GM18909 (cell line): ENCODE measurements around the gene LITAF.
"Not testable (repeated sequence)": the region's sequence is repeated elsewhere in the genome, so short reads cannot be mapped to it uniquely, and the experiment has no call there.

ENCODE experiments used
- ATAC-seq: cut with Tn5 transposase; IDR thresholded peaks from one replicate; pipeline ENCODE4 v1.9.1; 2021; ENCODE audit warnings: mild to moderate bottlenecking; ENCODE audit not compliant: unreplicated experiment, poor library complexity

Gene LITAF

DNA sequence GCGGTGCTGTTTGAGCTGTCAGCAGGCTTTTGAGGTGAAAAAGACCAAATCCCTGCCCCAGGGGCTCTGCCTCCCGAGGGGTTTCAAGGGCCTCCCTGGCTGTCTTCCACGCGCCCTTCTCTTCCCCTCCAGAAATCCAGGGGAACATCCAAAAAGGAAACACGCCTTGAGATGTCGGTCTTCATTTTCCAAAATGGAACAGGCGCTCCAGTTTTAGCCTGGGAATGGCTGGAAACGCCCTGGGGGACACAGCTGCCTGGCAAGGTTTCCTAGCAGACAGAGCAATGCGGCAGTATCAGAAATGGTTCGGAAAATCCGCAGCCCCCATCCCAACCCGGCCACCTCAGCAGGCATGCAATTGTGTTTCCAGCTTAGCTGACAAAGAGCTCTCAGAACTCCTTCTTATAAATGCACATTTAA lies 16.6 kb upstream of the LITAF start:
- no peak for ATAC-seq

- no peak for ATAC-seq
These were observed 15.6 kb upstream of the LITAF start for GRCh38 chr16:11602321-11602720.

GRCh38 chr16:11601911-11602310 lies 15.2 kb upstream of the LITAF start:
- ATAC-seq: no peak

GRCh38 chr16:11601425-11601824 lies 14.7 kb upstream of the LITAF start:
- no peak for ATAC-seq

- no peak for ATAC-seq
These were observed 12.9 kb upstream of the LITAF start for GRCh38 chr16:11599579-11599978.

GRCh38 chr16:11597235-11598095 lies 10.7 kb upstream of the LITAF start:
- ATAC-seq: no peak

GRCh38 chr16:11596572-11597226 lies 10.0 kb upstream of the LITAF start:
- ATAC-seq: no peak

- no peak for ATAC-seq
These were observed 6.9 kb upstream of the LITAF start for GRCh38 chr16:11593581-11593980.

DNA sequence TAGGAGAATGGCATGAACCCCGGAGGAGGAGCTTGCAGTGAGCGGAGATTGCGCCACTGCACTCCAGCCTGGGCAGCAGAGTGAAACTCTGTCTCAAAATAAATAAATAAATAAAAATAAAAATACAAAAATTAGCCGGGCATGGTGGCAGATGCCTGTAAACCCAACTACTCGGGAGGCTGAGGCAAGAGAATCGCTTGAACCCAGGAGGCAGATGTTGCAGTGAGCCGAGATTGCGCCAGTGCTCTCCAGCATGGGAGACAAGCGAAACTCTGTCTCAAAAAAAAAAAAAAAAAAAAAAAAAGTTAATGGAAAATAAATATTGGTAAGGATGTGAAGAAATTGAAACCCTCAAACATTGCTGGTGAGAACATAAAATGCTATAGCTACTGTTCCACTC lies 6.4 kb upstream of the LITAF start:
- not testable (repeated sequence) for ATAC-seq

DNA sequence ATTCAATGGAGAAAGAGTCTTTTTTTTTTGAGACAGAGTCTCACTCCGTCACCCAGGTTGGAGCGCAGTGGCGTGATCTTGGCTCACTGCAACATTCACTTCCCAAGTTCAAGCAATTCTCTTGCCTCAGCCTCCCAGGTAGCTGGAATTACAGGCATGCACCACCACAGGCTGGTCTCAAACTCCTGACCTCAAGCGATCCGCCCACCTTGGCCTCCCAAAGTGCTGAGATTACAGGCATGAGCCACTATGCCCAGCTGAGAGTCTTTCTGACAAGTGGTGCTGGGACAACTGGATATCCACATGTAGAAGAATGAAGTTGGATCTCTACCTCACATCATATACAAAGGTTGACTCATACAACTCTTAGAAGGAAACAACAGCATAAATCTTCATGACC lies 4.9 kb upstream of the LITAF start:
- ATAC-seq: not testable (repeated sequence)

DNA sequence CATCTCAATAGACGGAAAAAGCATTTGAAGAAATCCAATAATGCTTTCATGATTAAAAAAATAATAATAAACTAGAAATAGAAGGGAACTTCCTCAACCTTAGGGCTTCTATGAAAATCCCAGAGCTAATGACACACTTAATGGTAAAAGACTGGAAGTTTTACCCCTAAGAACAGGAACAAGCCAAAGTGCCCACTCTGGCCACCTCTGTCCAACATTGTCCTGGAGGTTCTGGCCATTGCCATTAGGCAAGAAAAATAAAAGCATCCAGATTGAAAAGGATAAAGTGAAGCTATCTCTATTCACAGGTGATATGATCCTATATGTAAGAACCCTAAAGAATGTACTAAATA lies 2.5 kb upstream of the LITAF start:
- ATAC-seq: no peak

DNA sequence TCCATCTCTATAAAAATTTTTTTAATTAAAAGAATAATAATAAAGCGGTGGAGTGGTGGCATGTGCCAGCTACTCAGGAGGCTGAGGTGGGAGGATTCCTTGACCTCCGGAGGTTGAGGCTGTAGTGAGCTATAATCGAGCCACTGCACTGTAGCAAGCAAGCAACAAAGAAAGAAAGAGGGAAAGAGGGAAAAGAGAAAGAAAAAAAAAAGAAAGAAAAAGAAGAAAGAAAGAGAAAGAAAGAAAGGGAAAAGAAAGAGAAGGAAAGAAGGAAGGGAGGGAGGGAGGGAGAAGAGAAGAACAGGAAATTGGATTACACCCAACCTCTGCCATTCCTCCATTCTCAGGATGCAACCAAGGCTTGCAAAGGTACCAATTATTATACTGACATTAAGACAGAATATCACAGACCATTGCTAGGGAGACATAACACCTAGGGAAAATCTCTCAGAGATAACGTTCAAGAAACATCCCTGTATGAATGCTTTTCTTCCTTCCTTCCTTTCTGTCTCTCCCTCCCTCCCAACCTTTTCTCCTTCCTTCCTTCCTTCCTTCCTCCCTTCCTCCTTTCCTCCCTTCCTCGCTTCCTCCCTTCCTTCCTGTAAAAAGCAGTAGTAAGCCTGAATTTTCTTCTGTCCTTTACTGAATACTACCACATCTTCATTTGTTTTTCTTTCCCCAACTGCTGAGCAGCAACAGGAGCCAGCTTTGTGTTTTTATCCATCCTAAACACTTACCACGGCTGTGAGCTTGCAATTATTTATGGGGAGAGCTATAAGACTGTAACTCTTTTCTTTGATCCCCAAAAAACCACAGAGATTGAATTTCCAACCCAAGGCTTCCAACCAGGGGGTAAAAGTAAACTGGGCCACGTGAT lies 1.8 kb upstream of the LITAF start:
- no peak for ATAC-seq

DNA sequence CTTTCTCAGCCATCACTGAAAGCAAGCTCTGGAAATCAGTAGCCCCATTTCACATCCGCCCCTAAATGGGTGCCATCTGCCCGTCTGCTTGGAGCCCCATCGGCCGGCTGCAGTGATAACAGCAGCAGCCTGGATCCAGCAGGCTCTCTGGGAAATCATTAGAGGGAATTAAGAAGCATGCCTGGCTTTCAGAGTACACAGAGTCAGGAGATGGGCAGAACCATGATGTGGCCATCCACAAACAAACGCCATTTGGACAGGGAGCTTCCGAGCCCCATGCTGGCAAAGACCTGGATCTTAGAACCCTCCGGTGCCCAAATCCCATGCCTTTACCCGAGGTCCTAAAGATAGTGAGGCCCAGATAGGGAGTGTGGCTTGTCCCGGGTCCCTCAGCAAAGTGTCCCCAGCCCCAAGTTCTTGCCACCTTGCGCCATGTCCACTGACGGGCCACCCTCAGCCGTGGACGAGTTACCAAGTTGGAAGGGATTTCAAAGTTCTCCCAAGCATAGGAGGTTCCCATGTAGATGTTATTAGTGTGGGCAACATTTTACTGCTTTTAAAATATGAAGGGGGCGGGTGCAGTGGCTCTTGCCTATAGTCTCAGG lies 1.0 kb upstream of the LITAF start:
- no peak for ATAC-seq

DNA sequence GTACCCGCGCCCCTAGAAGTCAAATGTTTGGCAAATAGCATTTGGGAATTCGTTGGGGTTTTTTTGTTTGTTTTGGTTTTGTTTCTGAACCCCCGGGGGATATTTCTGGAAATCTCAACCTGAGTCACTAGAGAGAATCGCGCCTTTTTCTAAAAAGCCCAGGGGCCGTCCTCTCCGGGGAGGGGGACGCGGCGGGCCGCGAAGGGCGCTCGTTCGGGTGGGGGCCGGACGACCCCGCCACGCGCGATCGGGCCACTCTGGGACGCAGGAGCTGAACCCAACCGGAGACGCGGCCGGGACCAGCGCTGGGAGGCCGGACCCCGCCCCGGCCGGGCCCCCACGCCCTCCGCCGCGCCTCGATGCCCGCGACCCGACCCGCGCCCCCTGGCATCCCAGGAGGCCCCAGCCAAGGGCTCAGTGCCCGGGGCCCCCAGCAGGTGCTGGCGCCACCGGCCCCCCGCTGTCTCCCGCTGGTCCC lies 302 bp downstream of the LITAF start:
- peak; percentile 28 for ATAC-seq

- ATAC-seq: no peak
These were observed 1.0 kb downstream of the LITAF start for GRCh38 chr16:11585460-11586377.

- no peak for ATAC-seq
These were observed 2.7 kb downstream of the LITAF start for GRCh38 chr16:11583889-11584565.

GRCh38 chr16:11583166-11583565 lies 3.6 kb downstream of the LITAF start:
- ATAC-seq: no peak

- no peak for ATAC-seq
These were observed 4.4 kb downstream of the LITAF start for GRCh38 chr16:11582157-11582814.
